Measurements from ENCODE around the gene SLC25A6. TPM values are rescaled to one million over a fixed set of nuclear protein-coding genes. Genes with fewer than 3 reads are reported as not detected.

Gene SLC25A6
- polyA plus RNA-seq, 2 of the 4 experiments (the other 2 are of a cell fraction): 291 to 448 TPM

GRCh38 chrX:1389181-1389992 is 2.5 kb downstream of the SLC25A6 start:
- Histone ChIP-seq H3K4me2 (peak overlapping the region; percentile 95), H3K27ac (no peak overlapping the region), H3K9me3 (no peaks in the 10 kb centered on the region), H3K4me1 (peaks cover 34% of the 10 kb centered on the region), H3K4me3 (no peak overlapping the region)
- 92% methylated on average over 45 of the region's 51 CpGs for WGBS (ENCODE audit: missing lambda C conversion rate)
- ATAC-seq (no peak), FAIRE-seq (no peak), DNase-seq (ENCODE audit: low read depth in 1 of 2, low spot score in 1 of 2) (no peak)
- POLR2A ChIA-PET: no interaction called here
- CTCF ChIA-PET: no interaction called here
- TF ChIP-seq ESRRA (IDR thresholded peaks at IDR 0.05; ENCODE audit: borderline replicate concordance, low read length) (no peak), PHF8 (IDR thresholded peaks at IDR 0.05; ENCODE audit: borderline replicate concordance, low read depth) (no peak), RNF2 (IDR thresholded peaks at IDR 0.05; ENCODE audit: borderline replicate concordance, low read depth) (no peak), CEBPB (IDR thresholded peaks at IDR 0.05) (no peak), REST (IDR thresholded peaks at IDR 0.05) (no peak), PBX3 (IDR thresholded peaks at IDR 0.05) (no peak), SREBF2 (IDR thresholded peaks at IDR 0.05) (no peak), RAD21 (conservative IDR thresholded peaks at IDR 0.05 in 1 of 2, IDR thresholded peaks at IDR 0.05 in 1 of 2) (no peak), TP53 (CRISPR knock-in tag; IDR thresholded peaks at IDR 0.05) (no peak), POLR2AphosphoS2 (conservative IDR thresholded peaks at IDR 0.05; ENCODE audit: low read length) (no peak), FOSL2 (IDR thresholded peaks at IDR 0.05) (no peak), FOSL2 (CRISPR knock-in tag; IDR thresholded peaks at IDR 0.05) (no peak)

- DNase-seq (ENCODE audit: low read depth in 1 of 2, low spot score in 1 of 2): no peak
- CTCF ChIA-PET: no interaction called here
- peaks cover 27% of the 10 kb centered on the region for H3K4me1 ChIP-seq
- FAIRE-seq: no peak
- 90% methylated on average over 4 of the region's 4 CpGs for WGBS (ENCODE audit: missing lambda C conversion rate)
- ATAC-seq: no peak
- TF ChIP-seq POLR2A (IDR thresholded peaks at IDR 0.05; ENCODE audit: low read length): no peak
- no peak for TF ChIP-seq E2F6 (IDR thresholded peaks at IDR 0.05; ENCODE audit: borderline replicate concordance, low read depth)
- TF ChIP-seq ZC3H11A (IDR thresholded peaks at IDR 0.05): no peak
- TF ChIP-seq ESRRA (IDR thresholded peaks at IDR 0.05; ENCODE audit: borderline replicate concordance, low read length): no peak
- no peak for TF ChIP-seq HES2 (IDR thresholded peaks at IDR 0.05)
- TF ChIP-seq RFX5 (IDR thresholded peaks at IDR 0.05): no peak
- TF ChIP-seq ZSCAN20 (CRISPR knock-in tag; IDR thresholded peaks at IDR 0.05): no peak
- TF ChIP-seq NPAS2 (CRISPR knock-in tag; IDR thresholded peaks at IDR 0.05; ENCODE audit: borderline replicate concordance): no peak
- TF ChIP-seq GATA3 (IDR thresholded peaks at IDR 0.05; ENCODE audit: borderline replicate concordance): no peak
- TF ChIP-seq REST (IDR thresholded peaks at IDR 0.05): no peak
- no peak for TF ChIP-seq MAX (IDR thresholded peaks at IDR 0.05)
- TF ChIP-seq MYC (IDR thresholded peaks at IDR 0.05; ENCODE audit: borderline replicate concordance, low read length): no peak
- no peak for TF ChIP-seq FOSB (CRISPR knock-in tag; IDR thresholded peaks at IDR 0.05)
- TF ChIP-seq MAZ (IDR thresholded peaks at IDR 0.05; ENCODE audit: borderline replicate concordance, low read depth, low read length): no peak
- TF ChIP-seq HDAC2 (IDR thresholded peaks at IDR 0.05): no peak
- TF ChIP-seq PBX3 (IDR thresholded peaks at IDR 0.05): no peak
- POLR2A ChIA-PET: no interaction called here
- no peak overlapping the region for H3K4me3 ChIP-seq
- no peak overlapping the region for H3K4me2 ChIP-seq
- H3K27ac ChIP-seq: no peak overlapping the region
- H3K9me3 ChIP-seq: no peaks in the 10 kb centered on the region
Measured at GRCh38 chrX:1388651-1389050, 3.3 kb downstream of the SLC25A6 start.
